GM12892 (cell line): Measurements from ENCODE around the gene RRP1.

Experiments
- POLR2A ChIP-seq: IDR thresholded peaks from 2 replicates; pipeline ENCODE4 v1.6.1; 2011; ENCODE audit warnings: low read depth, low read length, control low read depth
- POLR2AphosphoS5 ChIP-seq: IDR thresholded peaks from 2 replicates; pipeline ENCODE4 v1.6.1; 2011; ENCODE audit warnings: low read depth, low read length, control low read depth
- TAF1 ChIP-seq: IDR thresholded peaks from 2 replicates; pipeline ENCODE4 v1.6.1; 2011; ENCODE audit warnings: low read depth, mild to moderate bottlenecking, control low read depth, low read length, borderline replicate concordance

- TF ChIP-seq POLR2A (no peak), TAF1 (no peak), POLR2AphosphoS5 (no peak)
Observed at GRCh38 chr21:43763901-43764523, 25.4 kb upstream of the RRP1 start.
